Smooth muscle cell (in vitro differentiated cells): ENCODE measurements around the gene CLECL1. TPM values are rescaled to one million over a fixed set of nuclear protein-coding genes. Genes with fewer than 3 reads are reported as not detected.

Experiments
- DNase-seq: peaks from one replicate; lab custom pipeline; 2025; ENCODE audit not compliant: unreplicated experiment; lab: John Stamatoyannopoulos, UW
- H2AFZ ChIP-seq: fragments of 200-600 bp; sonication (generic); 2 replicates; pipeline ENCODE4 v1.6.0; 2016; ENCODE audit warnings: antibody characterized with exemption, low read depth, mild to moderate bottlenecking
- H3F3A ChIP-seq: fragments of 200-600 bp; sonication (generic); 2 replicates; pipeline ENCODE4 v1.6.0; 2017; ENCODE audit warnings: antibody characterized with exemption, low read depth
- H3K27ac ChIP-seq: fragments of 200-600 bp; sonication (generic); 2 replicates; pipeline ENCODE4 v1.5.1; 2016; ENCODE audit warnings: low read depth, mild to moderate bottlenecking
- H3K27me3 ChIP-seq: fragments of 200-600 bp; sonication (generic); 2 replicates; pipeline ENCODE4 v1.6.1; 2016; ENCODE audit warnings: low read depth, mild to moderate bottlenecking
- H3K36me3 ChIP-seq: fragments of 200-600 bp; sonication (generic); 2 replicates; pipeline ENCODE4 v1.5.1; 2016; ENCODE audit warnings: low read depth
- H3K4me1 ChIP-seq: fragments of 200-600 bp; sonication (generic); 2 replicates; pipeline ENCODE4 v1.5.1; 2016; ENCODE audit warnings: low read depth
- H3K4me2 ChIP-seq: fragments of 200-600 bp; sonication (generic); 2 replicates; pipeline ENCODE4 v1.6.0; 2016; ENCODE audit warnings: mild to moderate bottlenecking
- H3K4me3 ChIP-seq: fragments of 200-600 bp; sonication (generic); 2 replicates; pipeline ENCODE4 v1.5.1; 2016; ENCODE audit warnings: mild to moderate bottlenecking
- H3K79me2 ChIP-seq: fragments of 200-600 bp; sonication (generic); 2 replicates; pipeline ENCODE4 v1.6.0; 2016; ENCODE audit warnings: low read depth, mild to moderate bottlenecking
- H3K9ac ChIP-seq: fragments of 200-600 bp; sonication (generic); 2 replicates; pipeline ENCODE4 v1.6.0; 2016; ENCODE audit warnings: low read depth
- H3K9me3 ChIP-seq: fragments of 200-600 bp; sonication (generic); replicated peaks from 2 replicates; pipeline ENCODE4 v1.5.1; 2016; ENCODE audit warnings: low read depth
- H4K20me1 ChIP-seq: fragments of 200-600 bp; sonication (generic); 2 replicates; pipeline ENCODE4 v1.6.0; 2016; ENCODE audit warnings: low read depth
- WGBS: methylation state at CpG from one replicate; pipeline ENCODE4 v1.1.7; 2016; ENCODE audit warnings: low lambda C conversion rate; 5-methylcytosine and 5-hydroxymethylcytosine counted together
- polyA plus RNA-seq: library from polyadenylated mRNA; unstranded; fragments of >200 nt; fragmentation: Nextera tagmentation; extraction: Ambion mirVana; gene quantifications from 2 replicates; pipeline ENCODE4 v1.2.1, GENCODE V29; 2016
- total RNA-seq: library from RNA; depleted of rRNA; stranded (reverse); fragments of >200 nt; gene quantifications from 2 replicates; pipeline ENCODE4 v1.2.3, GENCODE V29; 2014
- TF ChIP-seq, protein P1 (sequence below): fragments of 200-600 bp; sonication (generic); IDR thresholded peaks from 2 replicates; pipeline ENCODE4 v1.5.1; 2017; ENCODE audit warnings: borderline replicate concordance, mild to moderate bottlenecking, antibody characterized with exemption; ENCODE audit not compliant: insufficient read depth, poor library complexity, severe bottlenecking

CLECL1 gene
- total and polyA plus RNA-seq, 2 experiments from 2014 or later = not detected

DNA sequence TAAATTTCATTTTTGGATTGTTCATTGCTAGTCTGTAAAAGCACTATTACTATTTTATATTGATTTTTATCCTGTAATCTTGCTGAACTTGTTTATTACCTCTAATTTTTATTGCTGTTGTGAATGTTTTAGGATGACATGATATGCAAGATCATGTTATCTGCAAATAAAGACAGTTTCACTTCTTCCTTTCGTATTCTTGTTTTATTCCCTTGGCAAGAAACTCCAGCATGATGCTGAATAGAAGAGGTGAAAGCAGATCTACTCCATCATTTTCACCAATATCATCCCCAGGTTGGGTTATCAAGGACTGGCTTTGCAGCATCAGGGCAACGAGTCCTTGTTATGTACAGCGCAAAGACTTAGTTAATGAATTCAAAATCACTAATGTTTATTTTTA, 2.7 kb upstream of the CLECL1 start:
- Histone ChIP-seq H2AFZ (no peak overlapping the region), H3F3A (no peaks in the 10 kb centered on the region), H3K4me2 (no peak overlapping the region), H3K27ac (no peak overlapping the region), H4K20me1 (no peaks in the 10 kb centered on the region), H3K4me3 (no peak overlapping the region), H3K9ac (no peak overlapping the region), H3K36me3 (no peaks in the 10 kb centered on the region), H3K4me1 (no peaks in the 10 kb centered on the region), H3K79me2 (no peaks in the 10 kb centered on the region), H3K9me3 (no peaks in the 10 kb centered on the region), H3K27me3 (no peaks in the 10 kb centered on the region)
- WGBS = 96% methylated on average over 3 of the region's 3 CpGs
- TF ChIP-seq, protein P1, sequence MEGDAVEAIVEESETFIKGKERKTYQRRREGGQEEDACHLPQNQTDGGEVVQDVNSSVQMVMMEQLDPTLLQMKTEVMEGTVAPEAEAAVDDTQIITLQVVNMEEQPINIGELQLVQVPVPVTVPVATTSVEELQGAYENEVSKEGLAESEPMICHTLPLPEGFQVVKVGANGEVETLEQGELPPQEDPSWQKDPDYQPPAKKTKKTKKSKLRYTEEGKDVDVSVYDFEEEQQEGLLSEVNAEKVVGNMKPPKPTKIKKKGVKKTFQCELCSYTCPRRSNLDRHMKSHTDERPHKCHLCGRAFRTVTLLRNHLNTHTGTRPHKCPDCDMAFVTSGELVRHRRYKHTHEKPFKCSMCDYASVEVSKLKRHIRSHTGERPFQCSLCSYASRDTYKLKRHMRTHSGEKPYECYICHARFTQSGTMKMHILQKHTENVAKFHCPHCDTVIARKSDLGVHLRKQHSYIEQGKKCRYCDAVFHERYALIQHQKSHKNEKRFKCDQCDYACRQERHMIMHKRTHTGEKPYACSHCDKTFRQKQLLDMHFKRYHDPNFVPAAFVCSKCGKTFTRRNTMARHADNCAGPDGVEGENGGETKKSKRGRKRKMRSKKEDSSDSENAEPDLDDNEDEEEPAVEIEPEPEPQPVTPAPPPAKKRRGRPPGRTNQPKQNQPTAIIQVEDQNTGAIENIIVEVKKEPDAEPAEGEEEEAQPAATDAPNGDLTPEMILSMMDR = no peak
- no peak for DNase-seq

DNA sequence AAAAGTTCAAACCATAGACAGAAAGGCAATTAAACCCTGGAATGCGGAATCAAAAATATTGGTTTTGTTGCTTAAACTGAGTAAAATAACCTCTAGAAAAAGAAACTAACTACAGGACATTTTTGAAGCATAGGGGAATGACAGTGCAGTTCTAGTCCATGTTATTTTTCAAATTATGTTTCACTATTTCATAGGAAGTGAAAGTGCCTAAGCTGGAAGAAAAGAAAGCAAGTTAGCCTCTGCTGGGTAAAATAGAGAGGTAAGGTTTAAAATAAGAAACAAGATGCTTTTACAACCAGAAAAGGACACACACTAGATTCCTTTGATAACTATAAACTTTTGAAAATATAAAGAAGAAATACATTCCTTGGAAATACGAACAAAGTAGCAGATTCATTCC, 1.1 kb downstream of the CLECL1 start:
- Histone ChIP-seq H3K27me3 (no peaks in the 10 kb centered on the region), H3K4me3 (no peak overlapping the region), H3K27ac (no peak overlapping the region), H3K4me1 (no peaks in the 10 kb centered on the region), H2AFZ (no peak overlapping the region), H4K20me1 (no peaks in the 10 kb centered on the region), H3K9me3 (no peaks in the 10 kb centered on the region), H3K79me2 (no peaks in the 10 kb centered on the region), H3K36me3 (no peaks in the 10 kb centered on the region), H3K9ac (no peak overlapping the region), H3F3A (no peaks in the 10 kb centered on the region), H3K4me2 (no peak overlapping the region)
- TF ChIP-seq, protein P1 = no peak
- WGBS = 82% methylated on average over 2 of the region's 2 CpGs
- no peak for DNase-seq

DNA sequence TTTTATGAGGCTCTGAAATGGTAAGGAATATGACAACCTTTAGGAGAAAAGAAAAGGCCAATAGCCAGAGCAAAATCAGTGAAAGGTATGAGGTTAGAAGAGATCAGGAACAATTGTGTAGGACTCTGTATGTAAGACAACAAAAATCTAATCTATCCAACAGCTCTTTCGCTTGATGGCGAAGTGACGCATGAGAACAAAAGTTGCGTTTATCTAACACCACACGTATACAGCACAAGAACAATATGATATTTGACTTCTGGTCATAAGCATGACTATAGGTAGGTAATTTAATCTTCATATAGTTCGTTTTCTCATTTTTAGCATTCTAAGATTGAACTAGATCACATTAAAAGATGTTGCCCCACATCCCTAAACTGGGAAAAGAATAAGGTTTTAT, 1.5 kb downstream of the CLECL1 start:
- 85% methylated on average over 6 of the region's 6 CpGs for WGBS

DNA sequence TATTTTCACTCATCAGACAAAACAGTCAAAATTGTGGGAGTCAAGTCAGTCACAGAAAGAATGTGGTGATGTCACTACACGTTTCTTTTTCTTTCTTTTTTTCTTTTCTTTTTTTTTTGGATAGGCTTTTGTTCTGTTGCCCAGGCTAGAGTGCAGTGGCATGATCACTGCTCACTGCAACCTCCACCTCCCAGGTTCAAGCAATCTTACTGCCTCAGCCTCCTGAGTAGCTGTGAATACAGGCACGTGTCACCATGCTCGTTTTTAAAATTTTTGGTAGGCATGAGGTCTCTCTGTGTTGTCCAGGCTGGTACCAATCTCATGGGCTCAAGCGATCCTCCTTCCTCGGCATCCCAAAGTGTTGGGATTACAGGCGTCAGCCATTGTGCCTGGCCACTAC, 2.3 kb downstream of the CLECL1 start:
- Histone ChIP-seq H2AFZ (no peak overlapping the region), H3K36me3 (no peaks in the 10 kb centered on the region), H3K27me3 (no peaks in the 10 kb centered on the region), H3K4me2 (no peak overlapping the region), H3K27ac (no peak overlapping the region), H3K4me1 (no peaks in the 10 kb centered on the region), H3F3A (no peaks in the 10 kb centered on the region), H3K79me2 (no peaks in the 10 kb centered on the region), H3K4me3 (no peak overlapping the region), H4K20me1 (no peaks in the 10 kb centered on the region), H3K9ac (no peak overlapping the region), H3K9me3 (no peaks in the 10 kb centered on the region)
- DNase-seq = no peak
- 83% methylated on average over 6 of the region's 6 CpGs for WGBS
- TF ChIP-seq, protein P1 = no peak

More for the DNA sequence above, 1.5 kb downstream of the CLECL1 start:
- no peak for DNase-seq
- Histone ChIP-seq H4K20me1 (no peaks in the 10 kb centered on the region), H3K27me3 (no peaks in the 10 kb centered on the region), H3K4me2 (no peak overlapping the region), H2AFZ (no peak overlapping the region), H3K4me3 (no peak overlapping the region), H3K27ac (no peak overlapping the region), H3K9ac (no peak overlapping the region), H3K36me3 (no peaks in the 10 kb centered on the region), H3F3A (no peaks in the 10 kb centered on the region), H3K9me3 (no peaks in the 10 kb centered on the region), H3K4me1 (no peaks in the 10 kb centered on the region), H3K79me2 (no peaks in the 10 kb centered on the region)
- TF ChIP-seq, protein P1 = no peak
